Loucy (cell line): ENCODE measurements around the gene THEM4.

Experiments
- CTCF ChIP-seq: fragments of 200-600 bp; sonication (generic); conservative IDR thresholded peaks from 2 replicates; pipeline ENCODE4 v1.5.1; 2014; ENCODE audit warnings: mild to moderate bottlenecking, antibody characterized with exemption, low read length
- EZH2phosphoT487 ChIP-seq: fragments of 200-600 bp; IDR thresholded peaks from 2 replicates; pipeline ENCODE4 v1.6.1; 2018; ENCODE audit warnings: antibody characterized with exemption, mild to moderate bottlenecking, moderate library complexity, borderline replicate concordance

DNA sequence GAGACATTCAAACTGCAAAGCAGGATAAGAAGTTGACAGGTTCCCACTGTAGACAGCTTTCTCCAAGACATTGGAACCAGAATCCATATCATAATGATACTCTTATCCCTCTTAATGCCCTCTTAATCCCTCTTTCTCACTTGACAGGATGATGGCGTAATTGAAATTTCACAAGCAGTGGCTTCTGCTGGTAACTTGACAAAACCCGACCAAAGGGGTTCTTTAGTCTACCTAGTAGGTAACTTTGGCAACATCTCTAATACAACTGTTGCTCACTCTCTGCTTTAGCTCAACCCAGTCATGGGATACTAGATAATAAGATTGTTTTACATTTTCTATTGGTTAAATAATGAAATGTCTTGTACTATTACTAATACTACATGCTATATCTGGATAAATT, 49.6 kb upstream of the THEM4 start:
- TF ChIP-seq CTCF (no peak), EZH2phosphoT487 (no peak)
